GM21360 (cell line): ENCODE data around the gene PRSS21.

Source experiments
- ATAC-seq: cut with Tn5 transposase; IDR thresholded peaks from one replicate; pipeline ENCODE4 v1.9.1; 2021; ENCODE audit warnings: mild to moderate bottlenecking, moderate library complexity; ENCODE audit not compliant: unreplicated experiment

The PRSS21 gene

DNA sequence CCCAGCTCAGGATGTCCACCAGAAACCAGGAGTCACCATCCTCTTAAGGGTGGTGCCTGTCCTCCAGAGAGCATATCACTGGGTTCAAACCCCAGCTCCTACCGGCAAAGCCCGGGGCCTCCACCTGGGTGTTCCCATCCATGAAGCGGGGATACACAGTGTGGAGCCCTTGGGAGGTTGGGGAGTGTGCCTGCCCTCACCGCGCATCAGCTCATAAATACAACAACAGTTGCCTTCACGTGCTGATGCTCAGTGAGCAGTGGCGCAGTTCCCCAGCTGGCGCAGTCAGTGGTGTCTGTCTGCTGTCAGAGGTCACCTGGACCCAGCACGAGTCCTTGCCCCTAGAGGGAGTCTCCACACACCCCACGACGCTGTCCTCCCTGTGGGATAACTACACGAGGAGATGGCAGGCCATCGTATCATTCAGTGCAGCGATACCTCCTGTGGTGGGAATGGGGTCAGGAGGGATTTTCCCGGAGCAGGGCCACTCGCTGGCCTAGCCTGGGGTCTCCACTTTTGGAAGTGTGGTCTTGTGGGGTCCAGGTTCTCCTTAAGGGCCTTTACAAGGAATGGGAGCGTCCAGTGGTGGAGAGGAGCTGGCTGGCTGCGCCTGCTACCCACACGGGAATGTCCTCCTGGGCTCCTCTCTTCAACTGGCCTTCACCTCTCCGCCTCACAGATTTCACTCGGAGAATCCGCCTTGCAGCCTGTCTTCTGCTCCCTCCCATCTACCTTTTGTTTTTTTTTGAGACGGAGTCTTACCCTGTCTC, 37.7 kb upstream of the PRSS21 start:
- ATAC-seq = no peak

- ATAC-seq = no peak
Measured at GRCh38 chr16:2779978-2780898, 36.8 kb upstream of the PRSS21 start.

DNA sequence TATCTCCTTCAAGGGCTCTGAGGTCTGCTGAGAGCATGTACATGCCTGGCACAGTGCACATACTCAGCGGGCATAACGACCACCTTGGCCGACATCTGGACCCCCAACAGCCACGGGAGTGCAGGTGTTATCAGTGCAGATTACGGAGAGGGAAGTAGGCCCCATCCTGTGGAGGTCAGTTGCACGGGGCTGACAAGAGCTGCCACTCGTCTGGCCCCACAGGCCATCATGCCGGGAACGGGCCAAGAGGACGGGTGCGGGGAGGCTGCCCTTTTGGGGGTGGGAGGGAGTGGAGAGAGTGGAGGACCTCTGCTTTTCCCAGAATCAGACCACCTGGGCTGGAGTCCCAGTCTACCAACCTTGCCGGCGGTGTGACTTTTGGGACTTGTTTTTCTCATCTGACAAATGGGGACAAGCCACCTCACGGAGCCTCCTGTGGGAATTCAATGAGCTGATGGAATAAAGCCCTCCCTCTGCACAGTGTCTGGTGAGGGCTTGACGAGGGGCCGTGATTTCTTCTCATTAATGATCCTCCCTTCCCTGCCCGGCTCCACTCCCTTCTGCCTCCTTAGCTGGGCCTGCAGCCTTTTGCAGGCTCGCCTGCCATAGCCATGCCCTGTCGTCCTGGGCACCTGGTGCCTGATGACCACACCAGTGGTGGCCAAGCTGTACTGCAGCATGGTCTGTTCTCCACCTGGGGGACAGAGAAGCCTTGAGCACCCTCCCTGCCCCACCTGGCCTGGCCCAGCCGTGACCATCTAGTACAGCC, 34.3 kb upstream of the PRSS21 start:
- no peak for ATAC-seq

DNA sequence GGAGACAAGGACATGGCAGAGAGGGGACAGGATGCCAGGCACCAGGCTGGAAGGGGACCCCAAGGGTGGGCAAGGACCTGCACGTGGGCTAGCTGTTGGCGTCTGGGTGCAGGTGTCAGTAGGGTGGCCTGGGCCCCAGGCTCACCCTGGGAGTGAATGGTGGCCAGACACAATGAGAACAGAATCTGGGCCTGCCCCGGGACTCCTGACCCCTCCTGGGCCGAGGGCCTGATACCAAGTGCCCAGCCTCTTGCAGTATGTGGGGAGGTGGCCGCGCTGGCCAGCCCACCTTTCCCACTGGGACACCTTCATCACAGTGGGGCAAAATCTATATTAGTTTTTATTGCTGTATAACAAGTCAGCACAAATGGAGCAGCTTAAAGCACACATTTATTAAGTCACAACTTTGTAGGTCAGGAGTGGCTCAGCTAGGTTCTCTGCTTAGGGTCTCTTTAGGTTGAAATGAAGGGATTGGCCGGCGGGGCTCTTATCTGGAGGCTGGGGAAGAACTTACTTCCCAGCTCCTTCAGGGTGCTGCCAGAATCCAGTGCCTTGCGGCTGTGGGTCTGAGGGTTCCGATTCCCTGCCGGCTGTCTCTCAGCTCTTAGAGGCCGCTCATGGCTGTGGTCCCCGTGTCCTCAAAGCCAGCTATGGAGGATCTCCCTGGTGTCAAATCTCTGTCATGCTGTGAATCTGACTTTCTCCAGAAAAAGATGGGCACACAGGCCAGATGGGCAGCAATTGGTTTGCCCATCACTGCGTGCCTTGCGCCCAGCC, 33.3 kb upstream of the PRSS21 start:
- no peak for ATAC-seq

DNA sequence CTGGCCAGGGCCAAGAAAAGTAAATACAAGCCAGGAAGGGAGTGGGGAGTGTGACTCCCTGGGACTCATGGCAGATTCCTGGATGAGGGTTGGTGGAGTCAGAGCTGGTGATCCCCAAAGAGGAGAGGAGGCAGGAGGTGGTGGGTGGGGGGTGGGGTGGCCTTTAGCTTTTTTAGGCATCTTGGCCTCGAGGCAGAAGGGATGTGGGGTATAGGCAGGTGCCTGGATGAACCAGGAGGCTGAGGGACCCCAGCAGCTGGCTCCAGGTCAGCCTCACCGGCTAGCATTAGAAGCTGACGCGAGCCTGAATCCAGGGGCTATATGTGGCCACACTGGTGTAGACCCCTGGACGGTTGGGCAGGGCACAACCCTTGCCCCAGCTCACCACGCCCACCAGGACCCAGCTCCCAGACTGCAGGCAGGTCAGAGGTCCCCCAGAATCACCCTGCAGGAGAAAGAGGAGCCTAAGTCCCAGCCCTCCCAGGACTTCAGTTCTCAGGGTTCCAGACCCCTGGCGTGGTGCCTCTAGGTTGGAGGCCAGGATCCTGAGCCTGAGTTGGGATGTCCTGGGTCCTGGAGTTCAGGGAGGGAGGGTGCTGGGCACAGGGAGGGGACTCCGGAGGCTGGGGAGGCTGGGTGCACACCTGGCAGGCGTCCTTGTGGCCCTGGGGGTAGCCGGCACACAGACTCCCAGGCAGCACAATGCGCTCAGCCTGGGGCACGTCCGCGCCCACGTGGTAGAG, 32.5 kb upstream of the PRSS21 start:
- ATAC-seq = no peak

- no peak for ATAC-seq
Measured at GRCh38 chr16:2785101-2785991, 31.7 kb upstream of the PRSS21 start.

DNA sequence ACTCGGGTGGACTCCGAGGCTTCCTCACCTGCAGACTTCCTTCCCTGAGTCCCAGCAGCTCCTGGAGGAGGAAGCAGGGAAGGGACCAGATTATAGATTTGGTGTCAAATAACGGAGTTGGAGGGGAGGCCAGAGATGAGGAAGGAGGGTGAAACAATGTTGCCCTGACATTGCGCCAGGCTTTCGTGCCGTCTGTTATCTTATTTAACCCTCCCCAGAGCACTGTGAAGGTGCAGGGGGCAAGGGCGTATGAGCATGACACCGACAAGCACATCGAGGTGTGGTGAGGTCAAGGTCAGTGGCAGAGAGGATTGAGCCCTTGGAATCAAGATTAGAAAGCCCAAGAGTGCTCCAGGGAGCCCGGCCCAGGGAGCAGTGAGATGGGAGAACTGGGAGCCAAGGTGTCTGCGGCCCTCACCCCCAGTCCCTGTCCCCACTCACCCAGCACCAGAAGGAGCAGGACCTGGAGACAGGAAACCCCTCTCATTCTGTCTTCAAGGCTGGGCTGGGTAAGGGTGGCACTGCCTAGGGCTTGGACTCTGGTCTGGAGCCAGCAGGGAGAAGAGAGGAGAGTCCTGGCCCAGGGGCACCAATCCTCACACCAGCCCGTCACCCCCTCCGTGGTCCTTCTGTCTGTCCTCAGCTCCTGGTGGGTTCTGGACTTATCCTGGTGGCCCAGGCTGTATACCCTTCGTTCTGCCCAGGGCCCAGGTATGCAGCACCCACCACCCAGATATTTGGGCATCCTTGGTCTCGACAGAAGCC, 30.8 kb upstream of the PRSS21 start:
- ATAC-seq = no peak

GRCh38 chr16:2786826-2787151, 30.2 kb upstream of the PRSS21 start:
- ATAC-seq = no peak

GRCh38 chr16:2787406-2787805, 29.6 kb upstream of the PRSS21 start, which contains the start of gene PRSS33:
TSS of gene PRSS33 (minus strand) at chr16:2787560. CDS start at chr16:2786547, 1,013 bp downstream.
- no peak for ATAC-seq

DNA sequence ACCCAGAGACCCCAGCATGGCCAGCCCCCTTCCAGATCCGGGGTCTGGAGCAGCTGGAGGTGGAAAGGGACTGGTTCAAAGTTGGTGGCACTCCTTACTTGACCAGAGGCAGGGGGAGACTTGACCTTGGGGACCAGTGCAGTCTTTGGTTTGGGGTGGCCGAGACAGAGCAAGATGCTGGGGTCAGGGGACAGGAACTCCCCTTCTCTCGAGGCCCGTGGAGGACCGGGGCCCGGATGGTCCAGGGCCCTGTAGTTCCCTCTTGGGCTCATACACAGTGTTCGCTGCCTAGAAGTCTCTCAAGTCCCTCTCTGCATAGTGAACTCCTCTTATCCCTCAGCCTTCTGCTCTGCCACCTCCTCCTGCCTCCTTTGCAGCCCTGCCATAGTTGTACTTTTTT, 29.1 kb upstream of the PRSS21 start:
- ATAC-seq = no peak

- ATAC-seq = no peak
Measured at GRCh38 chr16:2790631-2791030, 26.4 kb upstream of the PRSS21 start.

DNA sequence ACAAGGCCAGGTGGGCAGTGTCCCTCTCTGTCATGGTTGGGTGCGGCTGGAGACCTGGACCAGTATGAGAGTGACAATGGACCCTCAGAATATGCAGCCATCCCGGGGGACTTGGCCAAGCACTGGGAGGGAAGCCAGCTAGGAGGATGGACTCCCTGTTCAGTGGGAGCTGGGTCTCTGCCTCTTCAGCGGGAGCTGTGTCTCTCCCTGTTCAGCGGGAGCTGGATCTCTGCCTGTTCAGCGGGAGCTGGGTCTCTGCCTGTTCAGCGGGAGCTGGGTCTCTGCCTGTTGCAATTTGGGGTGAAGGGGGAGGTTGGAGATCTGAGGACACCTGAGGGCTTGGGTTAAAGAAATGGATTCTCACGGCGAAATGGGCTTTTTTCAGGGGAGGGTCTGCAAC, 25.9 kb upstream of the PRSS21 start:
- no peak for ATAC-seq

- ATAC-seq = no peak
Measured at GRCh38 chr16:2792940-2793339, 24.1 kb upstream of the PRSS21 start.

- no peak for ATAC-seq
Measured at GRCh38 chr16:2795395-2796143, 21.5 kb upstream of the PRSS21 start.

DNA sequence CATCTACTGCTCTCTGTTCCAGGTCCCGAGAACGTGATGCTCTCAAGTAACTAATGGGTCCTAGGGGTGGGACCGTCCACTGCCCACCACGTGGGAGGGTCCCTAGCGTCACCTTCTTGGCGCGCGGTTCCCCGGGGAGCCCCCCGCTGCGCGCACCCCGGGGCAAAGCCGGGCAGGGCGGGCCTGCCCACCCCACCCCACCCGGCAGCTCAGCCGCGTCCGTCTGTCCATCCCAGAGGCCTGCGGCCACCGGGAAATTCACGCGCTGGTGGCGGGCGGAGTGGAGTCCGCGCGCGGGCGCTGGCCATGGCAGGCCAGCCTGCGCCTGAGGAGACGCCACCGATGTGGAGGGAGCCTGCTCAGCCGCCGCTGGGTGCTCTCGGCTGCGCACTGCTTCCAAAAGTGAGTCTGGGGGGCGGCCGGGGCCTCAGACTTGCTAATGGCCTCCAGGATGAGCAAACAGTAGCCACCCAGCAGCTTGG, 18.3 kb upstream of the PRSS21 start:
- ATAC-seq = no peak

GRCh38 chr16:2799205-2799858, 17.7 kb upstream of the PRSS21 start:
- no peak for ATAC-seq

GRCh38 chr16:2799859-2800226, 17.2 kb upstream of the PRSS21 start:
- ATAC-seq = no peak
